GM08714 (cell line): ENCODE data around the gene HS3ST2.
"Not testable (repeated sequence)": the region's sequence is repeated elsewhere in the genome, so short reads cannot be mapped to it uniquely, and the experiment has no call there.

Source experiments
- H3K4me3 ChIP-seq: fragments of 200-500 bp; sonication (Bioruptor generic); 2 replicates; pipeline ENCODE4 v1.5.1; 2014; ENCODE audit warnings: mild to moderate bottlenecking, low read length, inconsistent platforms
- ZNF274 ChIP-seq: IDR thresholded peaks from 2 replicates; pipeline ENCODE4 v1.6.1; 2012; ENCODE audit warnings: mild to moderate bottlenecking, low read depth, low read length

Gene HS3ST2

GRCh38 chr16:22789281-22789945, 24.5 kb upstream of the HS3ST2 start:
- no peak overlapping the region for H3K4me3 ChIP-seq
- no peak for TF ChIP-seq ZNF274

- no peak for TF ChIP-seq ZNF274
- no peak overlapping the region for H3K4me3 ChIP-seq
Measured at GRCh38 chr16:22797551-22797950, 16.4 kb upstream of the HS3ST2 start.

GRCh38 chr16:22799113-22799512, 14.8 kb upstream of the HS3ST2 start:
- no peak for TF ChIP-seq ZNF274
- no peak overlapping the region for H3K4me3 ChIP-seq

GRCh38 chr16:22804893-22805292, 9.1 kb upstream of the HS3ST2 start:
- H3K4me3 ChIP-seq = no peak overlapping the region

GRCh38 chr16:22805326-22805725, 8.6 kb upstream of the HS3ST2 start:
- H3K4me3 ChIP-seq = no peak overlapping the region
- no peak for TF ChIP-seq ZNF274

More at GRCh38 chr16:22804893-22805292, 9.1 kb upstream of the HS3ST2 start:
- no peak for TF ChIP-seq ZNF274

GRCh38 chr16:22806811-22807210, 7.2 kb upstream of the HS3ST2 start:
- no peak overlapping the region for H3K4me3 ChIP-seq
- TF ChIP-seq ZNF274 = no peak

GRCh38 chr16:22810226-22810625, 3.7 kb upstream of the HS3ST2 start:
- H3K4me3 ChIP-seq = no peak overlapping the region
- TF ChIP-seq ZNF274 = no peak

- H3K4me3 ChIP-seq = no peak overlapping the region
- TF ChIP-seq ZNF274 = no peak
Measured at GRCh38 chr16:22813223-22813947, 577 bp upstream of the HS3ST2 start.

- no peak for TF ChIP-seq ZNF274
- no peak overlapping the region for H3K4me3 ChIP-seq
Measured at GRCh38 chr16:22814711-22815105, 746 bp downstream of the HS3ST2 start.

GRCh38 chr16:22815863-22816262, 1.9 kb downstream of the HS3ST2 start:
- no peak overlapping the region for H3K4me3 ChIP-seq
- TF ChIP-seq ZNF274 = no peak

GRCh38 chr16:22816475-22816874, 2.5 kb downstream of the HS3ST2 start:
- no peak overlapping the region for H3K4me3 ChIP-seq
- TF ChIP-seq ZNF274 = no peak

- H3K4me3 ChIP-seq = not testable (repeated sequence)
Measured at GRCh38 chr16:22818736-22819135, 4.8 kb downstream of the HS3ST2 start.

GRCh38 chr16:22838681-22839080, 24.7 kb downstream of the HS3ST2 start:
- H3K4me3 ChIP-seq = no peak overlapping the region
- TF ChIP-seq ZNF274 = no peak

GRCh38 chr16:22842031-22842430, 28.1 kb downstream of the HS3ST2 start:
- H3K4me3 ChIP-seq = not testable (repeated sequence)

- H3K4me3 ChIP-seq = no peak overlapping the region
- TF ChIP-seq ZNF274 = no peak
Measured at GRCh38 chr16:22843122-22843521, 29.2 kb downstream of the HS3ST2 start.

GRCh38 chr16:22843856-22844255, 29.9 kb downstream of the HS3ST2 start:
- no peak for TF ChIP-seq ZNF274
- H3K4me3 ChIP-seq = no peak overlapping the region
